Muscle of leg (tissue), 11 donors: ENCODE measurements around the gene KIN. TPM values are rescaled to one million over a fixed set of nuclear protein-coding genes. Genes with fewer than 3 reads are reported as not detected.

Experiments
- DNase-seq: peaks from one replicate; pipeline ENCODE4 v3.0.0; 2013
- H3K27ac ChIP-seq: one replicate; pipeline ENCODE4 v1.5.1; 2013; ENCODE audit warnings: mild to moderate bottlenecking, low read length, control low read depth
- H3K27me3 ChIP-seq: one replicate; pipeline ENCODE4 v1.6.1; 2013; ENCODE audit warnings: low read length; ENCODE audit not compliant: control insufficient read depth, insufficient read depth
- H3K36me3 ChIP-seq: one replicate; pipeline ENCODE4 v1.6.1; 2013; ENCODE audit warnings: low read length; ENCODE audit not compliant: control insufficient read depth, insufficient read depth
- H3K4me1 ChIP-seq: one replicate; pipeline ENCODE4 v1.6.1; 2013; ENCODE audit warnings: low read length; ENCODE audit not compliant: control insufficient read depth, insufficient read depth
- H3K4me3 ChIP-seq: one replicate; pipeline ENCODE4 v1.5.1; 2013; ENCODE audit warnings: low read length, control low read depth
- H3K9me3 ChIP-seq: replicated peaks from 2 replicates; pipeline ENCODE4 v1.6.1; 2013; ENCODE audit warnings: low read depth, low read length; ENCODE audit not compliant: control insufficient read depth
- WGBS: methylation state at CpG from one replicate; pipeline ENCODE4 v1.1.5; 2013; ENCODE audit warnings: missing lambda C conversion rate; ENCODE audit not compliant: insufficient coverage; 5-methylcytosine and 5-hydroxymethylcytosine counted together
- polyA plus RNA-seq, 8 donors: library from polyadenylated mRNA; unstranded; fragments of 120-200 nt; gene quantifications; one replicate each; pipeline versions ENCODE4 v1.2.1 to v1.2.3, GENCODE V29; 2013; ENCODE audit warnings: inconsistent platforms in 1 of 8, low replicate concordance in 1 of 8; ENCODE audit not compliant: insufficient read length in 8 of 8, insufficient read depth in 1 of 8
- total RNA-seq: library from RNA; stranded (reverse); fragments of 120-200 nt; gene quantifications from one replicate; pipeline ENCODE4 v1.2.4, GENCODE V29; 2013

KIN gene
- total and polyA plus RNA-seq, 9 donors, result 9.1 to 14.1 (median 11.6) TPM

DNA sequence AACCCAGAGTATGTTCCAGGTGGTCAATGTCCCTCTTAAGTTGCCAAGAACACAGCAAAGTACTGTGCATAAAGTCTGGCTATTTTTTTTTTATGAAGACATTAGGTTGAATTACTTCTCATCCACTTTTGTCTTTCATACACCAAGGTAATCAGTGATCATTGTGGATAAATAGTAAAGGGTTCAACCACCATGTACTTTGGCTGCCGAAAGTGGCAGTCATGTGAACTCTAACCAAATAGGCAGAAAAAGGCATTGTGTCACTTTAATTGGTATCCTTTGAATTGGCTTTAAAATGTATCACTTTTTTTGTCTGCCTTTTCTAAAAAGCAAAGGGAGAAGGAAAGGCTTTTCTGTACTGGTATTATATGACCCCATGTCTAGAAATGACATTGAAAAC lies 77.3 kb downstream of the KIN start:
- Histone ChIP-seq H3K27me3 (peaks cover 3% of the 10 kb centered on the region), H3K27ac (no peak overlapping the region), H3K36me3 (no peaks in the 10 kb centered on the region), H3K9me3 (no peaks in the 10 kb centered on the region), H3K4me1 (no peaks in the 10 kb centered on the region), H3K4me3 (no peak overlapping the region)
- DNase-seq, result no peak
- 60% methylated on average over 1 of the region's 1 CpG for WGBS

DNA sequence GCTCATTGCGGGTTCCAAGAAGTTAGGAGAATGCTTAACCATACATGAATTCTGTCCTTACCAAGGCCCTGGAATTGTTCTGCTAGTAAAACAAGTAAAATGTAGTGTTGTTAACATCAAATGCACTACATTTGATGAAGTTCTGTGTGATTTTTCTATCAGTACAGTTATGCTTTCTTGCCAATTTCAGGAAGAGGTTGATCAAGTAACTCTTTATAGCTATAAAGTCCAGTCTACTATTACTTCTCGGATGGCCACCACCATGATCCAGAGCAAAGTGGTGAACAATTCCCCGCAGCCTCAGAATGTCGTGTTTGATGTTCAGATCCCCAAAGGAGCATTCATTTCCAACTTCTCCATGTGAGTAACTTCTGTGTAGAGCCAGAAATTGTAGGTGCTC lies 79.0 kb downstream of the KIN start:
- no peak overlapping the region for H3K4me3 ChIP-seq
- WGBS, result no CpG with 5 or more reads among the region's 4 CpGs
- no peak for DNase-seq
- H3K36me3 ChIP-seq, result no peaks in the 10 kb centered on the region
- H3K9me3 ChIP-seq, result no peaks in the 10 kb centered on the region
- H3K4me1 ChIP-seq, result no peaks in the 10 kb centered on the region
- H3K27me3 ChIP-seq, result peaks cover 3% of the 10 kb centered on the region
- H3K27ac ChIP-seq, result no peak overlapping the region

DNA sequence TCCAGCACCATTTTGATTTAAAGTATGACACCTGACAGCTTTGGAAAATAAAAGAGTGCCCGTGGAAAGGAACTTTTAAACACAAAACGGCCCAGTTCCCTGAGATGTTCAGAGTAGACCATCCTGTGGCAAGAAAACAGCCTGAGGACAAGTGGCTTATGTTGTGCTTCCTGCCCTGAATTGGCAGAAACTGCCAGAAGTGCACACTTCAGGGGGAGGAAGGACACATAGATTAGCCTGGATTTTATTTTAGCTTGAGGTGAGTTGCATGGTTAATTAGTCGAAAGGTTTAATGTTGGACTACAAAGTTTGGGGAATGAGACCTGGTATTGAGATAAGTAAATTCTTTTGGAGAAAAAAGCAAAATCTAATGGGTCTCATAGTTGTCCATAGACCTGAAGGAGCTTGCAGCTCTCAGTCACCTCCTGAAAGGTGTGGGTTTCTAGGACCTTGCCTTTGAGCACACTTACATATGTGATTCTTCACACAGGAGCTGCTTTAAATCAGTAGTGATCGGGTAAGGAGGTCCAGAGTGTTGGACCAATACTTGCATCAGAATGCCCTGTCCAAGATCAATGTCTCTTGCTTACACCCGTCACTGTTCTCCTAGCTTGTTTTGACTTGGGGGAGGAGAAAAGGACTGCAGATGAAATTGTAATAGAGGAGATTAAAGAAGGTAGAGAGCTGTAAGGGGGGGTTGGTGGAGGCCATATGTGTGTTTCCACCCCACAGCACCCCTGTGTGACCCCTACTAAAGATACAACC lies 79.8 kb downstream of the KIN start:
- Histone ChIP-seq H3K9me3 (no peaks in the 10 kb centered on the region), H3K4me1 (no peaks in the 10 kb centered on the region), H3K27me3 (peaks cover 3% of the 10 kb centered on the region), H3K27ac (no peak overlapping the region), H3K4me3 (no peak overlapping the region), H3K36me3 (no peaks in the 10 kb centered on the region)
- no peak for DNase-seq
- 85% methylated on average over 3 of the region's 5 CpGs for WGBS

DNA sequence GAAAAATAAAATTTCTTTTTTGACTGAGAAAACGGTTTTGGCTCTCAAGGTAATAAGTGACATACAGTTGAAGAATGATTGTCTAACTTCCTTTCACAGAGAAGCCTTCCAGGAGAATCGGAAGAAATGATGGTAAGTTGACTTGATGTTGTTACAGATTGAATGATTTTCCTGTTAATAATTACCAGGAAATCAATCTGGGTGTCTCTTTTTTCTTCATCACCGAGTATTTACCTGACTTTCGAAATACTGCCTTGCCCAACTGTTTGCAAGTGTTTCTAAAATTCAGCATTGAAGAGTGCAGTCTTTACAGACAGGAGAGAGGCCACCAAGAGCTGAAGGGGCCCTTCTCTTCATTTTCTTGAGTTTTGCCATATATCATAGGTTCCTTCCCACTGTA lies 80.7 kb downstream of the KIN start:
- H3K27me3 ChIP-seq, result peaks cover 3% of the 10 kb centered on the region
- no peak for DNase-seq
- H3K36me3 ChIP-seq, result no peaks in the 10 kb centered on the region
- H3K9me3 ChIP-seq, result no peaks in the 10 kb centered on the region
- WGBS, result no CpG with 5 or more reads among the region's 4 CpGs
- no peak overlapping the region for H3K27ac ChIP-seq
- H3K4me1 ChIP-seq, result no peaks in the 10 kb centered on the region
- H3K4me3 ChIP-seq, result no peak overlapping the region

DNA sequence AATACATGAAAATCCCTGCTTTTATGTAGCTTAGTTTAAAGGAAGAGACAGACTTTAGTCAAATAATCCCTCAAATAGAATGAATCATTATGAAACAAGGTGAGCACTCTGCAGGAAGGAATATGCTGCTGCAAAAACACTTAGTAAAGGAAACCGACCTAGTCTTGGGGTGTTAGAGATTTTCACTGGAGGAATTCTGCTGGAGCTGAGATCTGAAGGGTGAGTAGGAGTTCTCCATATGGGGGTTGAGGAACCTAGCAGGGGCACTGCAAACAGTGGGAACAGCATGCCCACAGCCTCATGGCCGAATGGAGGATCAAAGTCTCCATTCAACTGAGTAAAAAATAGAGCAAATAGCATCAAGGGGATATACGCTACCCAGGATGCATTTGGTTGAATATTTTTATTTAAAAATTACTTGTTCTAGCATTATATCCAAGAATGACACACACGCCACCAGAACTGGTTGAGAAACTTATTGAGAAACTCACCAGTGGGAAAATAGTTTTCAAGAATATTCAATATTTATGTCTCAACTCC lies 81.2 kb downstream of the KIN start:
- peaks cover 3% of the 10 kb centered on the region for H3K27me3 ChIP-seq
- no peak for DNase-seq
- H3K4me3 ChIP-seq, result no peak overlapping the region
- no peaks in the 10 kb centered on the region for H3K36me3 ChIP-seq
- no peak overlapping the region for H3K27ac ChIP-seq
- H3K9me3 ChIP-seq, result no peaks in the 10 kb centered on the region
- WGBS, result 17% methylated on average over 1 of the region's 4 CpGs
- H3K4me1 ChIP-seq, result no peaks in the 10 kb centered on the region

DNA sequence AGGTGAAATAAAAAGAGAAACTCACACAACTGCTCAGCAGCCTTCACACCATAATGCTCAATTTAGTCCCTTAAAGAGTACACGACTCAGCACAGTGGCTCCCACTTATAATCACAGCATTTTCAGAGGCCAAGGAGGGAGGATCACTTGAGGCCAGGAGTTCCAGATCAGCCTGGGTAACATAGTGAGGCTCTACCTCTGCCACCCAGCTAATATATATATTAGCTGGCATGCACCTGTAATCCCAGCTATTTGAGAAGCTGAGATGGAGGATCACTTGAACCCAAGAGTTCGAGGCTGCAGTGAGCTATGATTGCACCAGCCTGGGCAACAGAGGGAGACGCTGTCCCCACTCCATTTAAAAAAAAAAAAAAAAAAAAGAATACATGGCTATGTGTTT lies 82.5 kb downstream of the KIN start:
- H3K27ac ChIP-seq, result no peak overlapping the region
- H3K27me3 ChIP-seq, result peaks cover 3% of the 10 kb centered on the region
- H3K9me3 ChIP-seq, result no peaks in the 10 kb centered on the region
- no peaks in the 10 kb centered on the region for H3K36me3 ChIP-seq
- 83% methylated on average over 1 of the region's 3 CpGs for WGBS
- H3K4me3 ChIP-seq, result no peak overlapping the region
- no peak for DNase-seq
- H3K4me1 ChIP-seq, result no peaks in the 10 kb centered on the region

DNA sequence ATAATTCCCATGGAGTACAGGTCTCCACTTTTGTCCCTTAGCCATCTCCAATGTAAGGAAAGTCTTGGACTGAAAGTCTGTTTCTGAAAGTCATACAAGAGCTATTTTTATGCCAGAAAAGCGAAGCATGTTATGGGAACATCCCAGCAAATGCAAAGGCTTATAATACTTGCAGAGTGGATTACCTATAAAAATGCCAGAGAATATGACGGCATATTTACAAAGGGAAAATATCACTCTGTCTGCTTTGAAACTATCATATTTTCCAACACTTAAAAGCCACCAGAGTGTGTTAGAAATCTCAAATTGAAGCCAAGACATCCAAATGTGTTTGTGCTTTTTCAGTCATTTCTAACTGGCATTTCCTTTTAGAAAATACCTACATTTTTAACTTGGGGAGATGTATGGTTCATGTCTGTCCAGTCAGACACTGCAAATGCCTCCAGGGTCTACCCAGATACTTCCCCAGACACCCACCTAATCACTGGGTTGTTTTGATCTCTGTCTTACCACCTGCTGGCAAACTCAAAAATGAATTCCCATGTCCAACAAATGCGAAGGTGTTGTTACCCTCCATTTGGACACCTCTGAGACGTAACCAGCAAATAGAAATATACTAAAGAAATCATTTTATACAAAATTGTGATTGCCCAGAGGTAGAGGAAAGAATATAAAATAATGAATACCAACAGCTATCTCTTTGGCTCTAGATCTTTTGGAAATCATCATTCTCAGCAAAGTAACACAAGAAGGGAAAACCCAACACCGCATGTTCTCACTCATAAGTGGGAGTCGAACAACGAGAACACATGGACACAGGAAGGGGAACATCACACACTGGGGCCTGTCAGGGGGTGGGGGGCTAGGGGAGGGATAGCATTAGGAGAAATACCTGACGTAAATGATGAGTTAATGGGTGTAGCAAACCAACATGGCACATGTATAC lies 83.4 kb downstream of the KIN start:
- H3K27me3 ChIP-seq, result peaks cover 3% of the 10 kb centered on the region
- H3K4me1 ChIP-seq, result no peaks in the 10 kb centered on the region
- H3K27ac ChIP-seq, result no peak overlapping the region
- no CpG with 5 or more reads among the region's 8 CpGs for whole genome bisulfite sequencing
- H3K4me3 ChIP-seq, result no peak overlapping the region
- no peaks in the 10 kb centered on the region for H3K36me3 ChIP-seq
- no peaks in the 10 kb centered on the region for H3K9me3 ChIP-seq
- peak; percentile 30 for DNase-seq

DNA sequence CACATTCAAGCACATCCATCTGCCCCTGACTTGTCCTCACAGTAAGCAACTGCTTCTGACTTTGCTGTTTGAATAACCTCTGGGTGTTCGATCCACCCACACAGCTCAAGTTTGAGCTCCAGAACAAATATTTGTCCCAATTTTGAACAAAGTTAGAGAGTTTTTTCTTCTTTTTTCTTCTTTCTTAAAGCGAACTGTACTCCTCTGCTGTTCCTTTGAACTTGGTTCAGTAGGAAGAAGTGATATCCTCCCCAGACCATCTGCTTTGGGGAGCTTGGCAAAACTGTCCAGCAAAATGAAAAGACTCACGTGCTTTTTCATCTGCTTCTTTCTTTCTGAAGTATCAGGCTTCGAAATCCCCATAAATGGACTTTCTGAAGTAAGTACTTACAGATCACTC lies 84.7 kb downstream of the KIN start, which contains the start of gene ITIH2:
Gene ITIH2 (plus strand): TSS at position 177 of the 400 bp plus-strand sequence. CDS start 119 bp downstream, at position 296.
- Histone ChIP-seq H3K9me3 (no peaks in the 10 kb centered on the region), H3K4me3 (no peak within 1 kb of the TSS), H3K27me3 (peaks cover 3% of the 10 kb centered on the region), H3K4me1 (no peaks in the 10 kb centered on the region), H3K36me3 (no peaks in the 10 kb centered on the region), H3K27ac (no peak within 1 kb of the TSS)
- WGBS, result 33% methylated on average over 1 of the region's 4 CpGs
- DNase-seq, result peak; percentile 38

DNA sequence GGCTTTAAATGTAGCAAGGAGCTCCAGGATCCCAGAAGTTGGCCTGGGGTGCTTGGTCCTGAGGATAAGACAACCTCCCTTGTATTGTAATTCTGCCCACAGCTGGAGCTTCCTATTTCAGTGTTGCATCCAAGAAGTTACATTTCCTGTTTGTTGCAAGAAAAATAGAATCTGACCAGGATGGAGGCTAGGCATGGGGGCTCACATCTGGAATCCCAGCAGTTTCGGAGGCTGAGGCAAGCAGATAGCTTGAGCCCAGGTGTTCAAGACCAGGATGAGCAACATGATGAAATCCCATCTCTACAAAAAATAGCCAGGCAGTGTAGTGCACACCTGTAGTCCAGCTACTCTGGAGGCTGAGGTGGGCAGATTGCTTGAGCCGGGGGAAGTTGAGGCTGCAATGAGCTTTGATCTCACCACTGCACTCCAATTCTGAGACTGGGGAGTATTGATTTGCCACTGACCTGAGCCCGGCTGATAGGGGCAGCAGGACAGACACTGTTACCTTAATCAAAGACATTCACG lies 85.4 kb downstream of the KIN start:
- no peak for DNase-seq
- Histone ChIP-seq H3K27me3 (peaks cover 3% of the 10 kb centered on the region), H3K4me1 (no peaks in the 10 kb centered on the region), H3K27ac (no peak overlapping the region), H3K4me3 (no peak overlapping the region), H3K9me3 (no peaks in the 10 kb centered on the region), H3K36me3 (no peaks in the 10 kb centered on the region)
- WGBS, result no CpG with 5 or more reads among the region's 4 CpGs
